SU-DHL-6 (cell line): ENCODE data around the gene CACNB4.

Experiments used
- CTCF ChIP-seq: fragments of 200-600 bp; sonication (generic); IDR thresholded peaks from one replicate; pipeline ENCODE4 v1.5.1; 2017; ENCODE audit warnings: antibody characterized with exemption, mild to moderate bottlenecking, low read length, moderate library complexity; ENCODE audit not compliant: insufficient read depth, poor library complexity, severe bottlenecking
- EZH2phosphoT487 ChIP-seq: fragments of 200-600 bp; sonication (generic), shearing (Covaris generic); conservative IDR thresholded peaks from 2 replicates; pipeline ENCODE4 v1.6.1; 2018; ENCODE audit warnings: mild to moderate bottlenecking, antibody characterized with exemption, low read length, moderate library complexity, mixed read lengths

- no peak for TF ChIP-seq CTCF
- TF ChIP-seq EZH2phosphoT487: no peak
Measured at GRCh38 chr2:151849413-151850010, 249.3 kb downstream of the CACNB4 start.
